ENCODE data around the gene MIOS.

The MIOS gene

GRCh38 chr7:7596176-7596575 is 29.5 kb downstream of the MIOS start:
- Histone ChIP-seq H2AFZ (ENCODE audit: low read length) (no peak overlapping the region), H3K9me3 (ENCODE audit: low read length) (0 out of 2 replicates have a peak, but pooled peaks cover 3% of the 10 kb centered on the region), H3K79me2 (ENCODE audit: insufficient read depth, low read length) (no peaks in the 10 kb centered on the region), H3K4me3 (ENCODE audit: low read depth, low read length, poor library complexity, severe bottlenecking) (no peak overlapping the region), H3F3A (ENCODE audit: insufficient read depth, low read length) (peaks cover 10% of the 10 kb centered on the region; the same call in 1 of the 2 replicates), H3K9ac (ENCODE audit: low read length) (no peak overlapping the region), H3K9me2 (ENCODE audit: low read depth, low read length) (no peaks in the 10 kb centered on the region), H3K27ac (ENCODE audit: low read depth, low read length, poor library complexity, severe bottlenecking) (no peak overlapping the region), H3K4me1 (ENCODE audit: insufficient read depth, low read length, severe bottlenecking) (no peaks in the 10 kb centered on the region), H3K36me3 (ENCODE audit: insufficient read depth, low read length) (peaks cover 39% of the 10 kb centered on the region), H3K4me2 (ENCODE audit: low read length) (no peak overlapping the region), H3K27me3 (ENCODE audit: insufficient read depth, low read length) (no peaks in the 10 kb centered on the region), H4K20me1 (ENCODE audit: insufficient read depth, low read length) (no peaks in the 10 kb centered on the region)
- TF ChIP-seq EZH2 (IDR thresholded peaks at IDR 0.05; ENCODE audit: borderline replicate concordance, low read length) = no peak
- TF ChIP-seq CTCF (IDR thresholded peaks at IDR 0.05; ENCODE audit: low read length) = no peak

GRCh38 chr7:7607010-7607409 is 40.3 kb downstream of the MIOS start:
- H3K9me2 ChIP-seq (ENCODE audit: low read depth, low read length) = no peaks in the 10 kb centered on the region
- H3K4me3 ChIP-seq (ENCODE audit: low read depth, low read length, poor library complexity, severe bottlenecking) = no peak overlapping the region
- no peaks in the 10 kb centered on the region for H3K27me3 ChIP-seq (ENCODE audit: insufficient read depth, low read length)
- peaks cover 24% of the 10 kb centered on the region; the same call in 1 of the 2 replicates for H3K36me3 ChIP-seq (ENCODE audit: insufficient read depth, low read length)
- TF ChIP-seq CTCF (IDR thresholded peaks at IDR 0.05; ENCODE audit: low read length) (no peak), EZH2 (IDR thresholded peaks at IDR 0.05; ENCODE audit: borderline replicate concordance, low read length) (no peak)
- no peak overlapping the region for H3K4me2 ChIP-seq (ENCODE audit: low read length)
- H3K27ac ChIP-seq (ENCODE audit: low read depth, low read length, poor library complexity, severe bottlenecking) = no peak overlapping the region
- no peak overlapping the region for H3K9ac ChIP-seq (ENCODE audit: low read length)
- H3K79me2 ChIP-seq (ENCODE audit: insufficient read depth, low read length) = no peaks in the 10 kb centered on the region
- no peak overlapping the region for H2AFZ ChIP-seq (ENCODE audit: low read length)
- no peaks in the 10 kb centered on the region for H3K4me1 ChIP-seq (ENCODE audit: insufficient read depth, low read length, severe bottlenecking)
- no peaks in the 10 kb centered on the region; the same call in 1 of the 2 replicates for H3F3A ChIP-seq (ENCODE audit: insufficient read depth, low read length)
- H4K20me1 ChIP-seq (ENCODE audit: insufficient read depth, low read length) = no peaks in the 10 kb centered on the region
- H3K9me3 ChIP-seq (ENCODE audit: low read length) = no peaks in the 10 kb centered on the region

- H3K4me3 ChIP-seq (ENCODE audit: low read depth, low read length, poor library complexity, severe bottlenecking) = no peak overlapping the region
- H3K79me2 ChIP-seq (ENCODE audit: insufficient read depth, low read length) = no peaks in the 10 kb centered on the region
- H3K9me3 ChIP-seq (ENCODE audit: low read length) = no peaks in the 10 kb centered on the region
- H3K27me3 ChIP-seq (ENCODE audit: insufficient read depth, low read length) = no peaks in the 10 kb centered on the region
- TF ChIP-seq EZH2 (IDR thresholded peaks at IDR 0.05; ENCODE audit: borderline replicate concordance, low read length) (no peak), CTCF (IDR thresholded peaks at IDR 0.05; ENCODE audit: low read length) (no peak)
- H2AFZ ChIP-seq (ENCODE audit: low read length) = no peak overlapping the region
- H3K36me3 ChIP-seq (ENCODE audit: insufficient read depth, low read length) = peaks cover 24% of the 10 kb centered on the region; the same call in 1 of the 2 replicates
- H3K9me2 ChIP-seq (ENCODE audit: low read depth, low read length) = no peaks in the 10 kb centered on the region
- H3K9ac ChIP-seq (ENCODE audit: low read length) = no peak overlapping the region
- no peaks in the 10 kb centered on the region; the same call in 1 of the 2 replicates for H3F3A ChIP-seq (ENCODE audit: insufficient read depth, low read length)
- no peaks in the 10 kb centered on the region for H4K20me1 ChIP-seq (ENCODE audit: insufficient read depth, low read length)
- no peak overlapping the region for H3K4me2 ChIP-seq (ENCODE audit: low read length)
- H3K27ac ChIP-seq (ENCODE audit: low read depth, low read length, poor library complexity, severe bottlenecking) = no peak overlapping the region
- no peaks in the 10 kb centered on the region for H3K4me1 ChIP-seq (ENCODE audit: insufficient read depth, low read length, severe bottlenecking)
These were observed 42.6 kb downstream of the MIOS start for GRCh38 chr7:7609330-7609729.
